ENCODE results near the gene RAD52.

The RAD52 gene

GRCh38 chr12:912466-913235 lies 36.8 kb downstream of the RAD52 start:
- DNase-seq, result no peak

DNA sequence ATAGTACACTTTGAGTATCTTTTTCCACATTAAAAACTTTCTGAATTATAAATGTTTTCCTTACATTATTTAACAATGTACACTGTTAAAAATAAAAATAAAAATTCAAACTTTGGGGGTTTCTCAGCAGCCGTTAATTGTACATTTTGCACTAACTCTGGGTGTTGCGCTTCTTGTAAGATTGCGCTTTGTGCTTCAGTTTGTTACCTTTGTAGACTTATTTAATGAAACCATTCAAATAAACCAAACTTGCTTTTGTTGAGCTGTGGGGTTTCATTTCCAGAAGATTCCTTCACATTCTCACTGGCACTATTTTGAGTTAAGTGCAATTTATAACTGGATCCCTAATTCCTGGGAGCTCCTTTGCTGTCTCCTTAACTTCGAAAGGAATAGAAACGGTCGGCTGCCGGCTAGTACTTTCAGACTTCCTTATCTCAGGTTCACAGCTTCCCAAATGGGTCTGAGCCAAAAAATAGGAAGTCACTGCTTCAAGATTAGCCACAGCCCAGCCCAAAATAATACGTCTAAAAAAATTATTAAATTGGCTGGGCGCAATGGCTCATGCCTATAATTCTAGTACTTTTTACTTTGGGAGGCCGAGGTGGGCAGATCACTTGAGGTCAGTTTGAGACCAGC lies 38.2 kb downstream of the RAD52 start:
- DNase-seq, result no peak

- DNase-seq, result no peak
These were observed 39.1 kb downstream of the RAD52 start for GRCh38 chr12:910416-910815.

DNA sequence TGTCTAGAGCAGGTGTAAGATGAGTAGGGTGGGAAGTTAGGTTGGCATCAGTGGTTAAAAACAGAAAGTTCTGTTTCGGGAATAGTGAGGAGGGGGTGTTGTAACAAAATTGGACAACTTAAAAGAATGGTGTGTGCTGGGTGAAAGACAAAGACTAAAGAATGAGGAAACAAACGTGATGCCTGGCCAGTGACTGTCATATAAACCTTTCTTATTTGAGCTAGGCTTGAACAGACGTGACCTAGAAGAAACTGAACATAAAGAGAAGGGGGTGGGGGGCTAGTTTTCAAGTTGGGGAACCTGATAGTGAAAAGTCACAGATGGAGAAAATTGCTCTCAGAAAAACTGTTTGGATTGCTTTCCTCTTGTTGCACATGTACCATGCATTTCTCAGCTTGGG lies 39.6 kb downstream of the RAD52 start:
- DNase-seq, result no peak

GRCh38 chr12:907413-908185 lies 41.9 kb downstream of the RAD52 start:
- DNase-seq, result no peak

DNA sequence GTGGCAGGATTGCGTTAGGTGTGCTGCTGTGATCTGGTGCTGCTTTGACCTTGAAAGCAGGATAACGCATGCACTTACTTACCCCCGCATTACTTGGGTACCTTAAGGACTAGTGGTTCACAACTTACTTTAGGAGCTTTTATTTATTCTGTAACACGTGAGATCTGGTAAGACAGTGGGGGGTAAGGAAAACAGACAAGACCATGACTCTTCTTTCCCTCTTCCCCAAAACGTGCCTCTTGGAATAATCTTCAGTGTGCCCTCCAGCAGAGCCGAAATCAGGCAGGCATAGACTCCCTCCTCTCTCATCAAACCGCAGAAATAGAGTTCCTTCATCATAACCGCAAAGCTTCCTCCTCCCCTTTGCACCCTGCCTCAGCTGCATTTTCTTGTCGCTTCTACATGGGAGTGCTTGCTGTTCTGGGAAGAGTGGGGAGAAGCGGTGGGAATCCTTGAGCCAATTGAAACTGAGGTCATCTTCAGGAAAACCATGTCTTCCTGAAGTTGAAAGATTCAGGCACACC lies 43.4 kb downstream of the RAD52 start:
- no peak for DNase-seq

DNA sequence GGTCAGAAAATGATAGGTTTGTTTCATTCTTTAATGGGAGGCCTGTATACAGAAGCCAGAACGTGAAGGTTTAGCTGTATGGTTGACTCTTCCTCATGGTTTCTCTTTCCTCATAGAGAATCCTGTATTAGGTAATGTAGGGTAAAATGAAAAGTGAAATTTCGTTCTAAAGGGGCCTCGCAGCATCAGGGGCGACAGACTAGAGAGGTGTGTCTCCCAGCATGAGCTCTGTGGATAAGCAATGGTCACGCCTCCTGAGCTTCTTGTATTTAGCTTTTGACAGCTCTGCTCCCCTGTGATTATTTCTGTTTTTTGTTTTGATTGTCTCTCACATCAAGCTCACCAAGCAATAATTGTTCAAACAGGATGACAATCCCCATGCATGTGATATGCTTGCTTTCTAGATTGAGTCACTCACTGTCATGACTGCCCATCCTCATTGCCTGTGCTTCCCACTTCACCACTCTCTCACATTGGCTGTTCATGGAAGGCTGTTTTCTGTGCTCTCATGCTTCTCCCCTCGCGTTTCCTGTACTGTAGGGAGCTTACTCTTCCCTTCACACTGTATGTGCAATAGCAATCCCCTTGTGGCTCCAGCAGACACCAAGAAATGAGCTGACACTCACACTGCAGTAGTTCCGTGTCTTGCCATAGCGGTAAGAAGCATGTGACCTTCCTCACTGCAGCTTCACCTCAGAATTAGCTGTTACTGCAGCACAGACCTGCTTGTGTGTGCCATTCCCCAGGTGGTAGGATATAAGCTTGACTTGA lies 44.0 kb downstream of the RAD52 start:
- DNase-seq, result no peak

- DNase-seq, result no peak
These were observed 45.5 kb downstream of the RAD52 start for GRCh38 chr12:904010-904414.

DNA sequence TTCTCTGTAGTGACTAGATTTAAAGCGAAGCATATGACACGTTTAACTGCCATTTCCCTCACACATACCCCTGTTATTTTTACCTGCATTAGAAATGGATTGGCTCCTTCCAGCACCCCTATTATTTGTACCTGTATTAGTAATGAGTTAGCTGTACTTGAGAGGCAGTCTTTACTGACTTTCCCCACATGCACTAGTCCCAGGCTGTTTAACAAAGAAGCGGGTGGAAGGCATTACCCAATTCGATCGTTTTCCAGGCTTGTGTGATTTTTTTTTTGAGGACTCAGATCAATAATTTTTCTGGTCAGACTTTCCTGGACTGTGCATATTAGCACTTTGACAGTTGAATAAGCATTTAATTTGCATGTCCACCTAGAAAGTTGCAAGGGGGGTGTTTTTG lies 46.4 kb downstream of the RAD52 start:
- DNase-seq, result no peak

- no peak for DNase-seq
These were observed 46.9 kb downstream of the RAD52 start for GRCh38 chr12:902581-902980.

GRCh38 chr12:897386-897785 lies 52.1 kb downstream of the RAD52 start:
- no peak for DNase-seq

DNA sequence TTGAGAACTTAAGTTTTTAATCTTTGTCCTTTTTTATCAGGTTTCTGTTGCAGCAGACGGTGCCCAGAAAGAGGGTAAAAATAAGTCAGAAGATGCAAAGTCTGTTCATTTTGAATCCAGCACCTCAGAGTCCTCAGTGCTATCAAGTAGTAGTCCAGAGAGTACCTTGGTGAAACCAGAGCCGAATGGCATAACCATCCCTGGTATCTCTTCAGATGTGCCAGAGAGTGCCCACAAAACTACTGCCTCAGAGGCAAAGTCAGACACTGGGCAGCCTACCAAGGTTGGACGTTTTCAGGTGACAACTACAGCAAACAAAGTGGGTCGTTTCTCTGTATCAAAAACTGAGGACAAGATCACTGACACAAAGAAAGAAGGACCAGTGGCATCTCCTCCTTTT lies 53.5 kb downstream of the RAD52 start:
- DNase-seq, result no peak

DNA sequence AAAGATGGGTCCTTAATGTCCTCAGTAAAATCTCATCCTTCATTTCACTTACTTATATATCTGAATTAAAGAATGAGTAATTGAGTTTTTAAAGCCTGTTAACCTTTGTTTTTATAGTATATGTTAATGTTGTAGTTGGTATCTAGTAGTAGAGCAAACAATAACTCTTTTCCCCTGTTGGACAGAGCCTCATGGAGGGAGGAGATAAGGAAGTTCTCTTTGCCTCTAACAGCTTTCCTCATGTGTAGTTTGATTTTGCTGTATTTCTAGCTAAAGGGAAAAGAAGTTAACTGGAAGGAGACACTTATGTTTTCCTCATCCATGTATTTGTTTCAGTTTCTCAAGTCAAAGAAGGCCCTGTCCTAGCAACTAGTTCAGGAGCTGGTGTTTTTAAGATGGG lies 55.3 kb downstream of the RAD52 start:
- no peak for DNase-seq

DNA sequence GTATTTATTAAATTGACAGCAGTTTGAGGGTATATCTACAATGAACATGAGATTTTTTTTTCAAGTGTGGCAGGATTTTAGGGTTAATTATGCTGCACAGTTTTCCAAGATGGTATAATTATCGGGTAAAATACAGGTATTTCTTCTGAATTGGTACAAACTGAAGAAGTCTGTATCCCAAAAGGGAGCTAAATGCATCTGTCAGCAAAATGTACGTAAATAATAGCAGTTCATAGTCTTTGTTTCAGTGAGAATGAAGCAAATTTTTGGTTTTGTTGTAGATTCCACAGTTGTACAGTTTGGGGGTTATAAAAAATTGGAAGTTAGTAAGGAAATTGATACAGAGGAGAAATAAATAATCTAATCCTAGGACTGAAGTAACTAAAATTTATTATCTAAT lies 63.3 kb downstream of the RAD52 start:
- no peak for DNase-seq

- no peak for DNase-seq
These were observed 63.8 kb downstream of the RAD52 start for GRCh38 chr12:885701-886100.

GRCh38 chr12:884746-885414 lies 64.6 kb downstream of the RAD52 start:
- no peak for DNase-seq

GRCh38 chr12:880656-881055 lies 68.8 kb downstream of the RAD52 start:
- DNase-seq, result no peak

DNA sequence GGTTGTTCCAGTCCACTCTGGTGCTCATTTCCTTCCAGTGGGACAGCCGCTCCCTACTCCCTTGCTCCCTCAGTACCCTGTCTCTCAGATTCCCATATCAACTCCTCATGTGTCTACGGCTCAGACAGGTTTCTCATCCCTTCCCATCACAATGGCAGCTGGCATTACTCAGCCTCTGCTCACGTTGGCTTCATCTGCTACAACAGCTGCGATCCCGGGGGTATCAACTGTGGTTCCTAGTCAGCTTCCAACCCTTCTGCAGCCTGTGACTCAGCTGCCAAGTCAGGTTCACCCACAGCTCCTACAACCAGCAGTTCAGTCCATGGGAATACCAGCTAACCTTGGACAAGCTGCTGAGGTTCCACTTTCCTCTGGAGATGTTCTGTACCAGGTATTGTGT lies 69.9 kb downstream of the RAD52 start:
- DNase-seq, result no peak

- DNase-seq, result no peak
These were observed 75.5 kb downstream of the RAD52 start for GRCh38 chr12:873954-874353.

DNA sequence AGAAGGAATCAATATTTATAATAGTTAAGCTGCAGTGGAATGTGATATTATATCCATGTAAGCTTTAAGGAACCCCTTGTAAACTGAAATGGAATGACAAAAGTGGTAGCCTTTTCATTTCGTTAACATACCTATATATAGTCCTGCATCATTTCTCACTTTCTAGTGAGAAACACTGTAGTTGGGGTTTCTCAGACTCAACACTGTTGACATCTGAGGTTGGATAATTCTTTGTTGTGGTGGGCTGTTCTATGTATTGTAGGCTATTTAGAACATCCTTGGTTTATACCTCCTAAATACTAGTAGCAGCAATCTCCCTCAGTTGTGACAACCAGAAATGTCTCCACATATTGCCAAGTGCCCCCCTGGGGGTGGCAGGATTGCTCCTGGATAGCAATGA lies 79.1 kb downstream of the RAD52 start:
- no peak for DNase-seq

GRCh38 chr12:868722-869121 lies 80.8 kb downstream of the RAD52 start:
- peak in 1 of 2 experiments; percentile 24 for DNase-seq

DNA sequence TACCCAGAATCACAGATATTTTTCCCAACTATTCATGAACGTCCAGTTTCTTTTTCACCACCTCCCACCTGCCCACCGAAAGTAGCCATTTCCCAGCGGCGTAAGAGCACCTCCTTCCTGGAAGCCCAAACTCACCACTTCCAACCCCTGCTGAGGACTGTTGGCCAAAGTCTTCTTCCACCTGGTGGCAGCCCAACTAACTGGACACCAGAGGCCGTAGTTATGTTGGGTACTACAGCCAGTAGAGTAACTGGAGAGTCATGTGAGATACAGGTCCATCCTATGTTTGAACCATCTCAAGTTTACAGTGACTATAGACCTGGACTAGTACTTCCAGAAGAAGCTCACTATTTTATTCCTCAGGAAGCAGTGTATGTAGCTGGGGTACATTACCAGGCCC lies 81.6 kb downstream of the RAD52 start:
- no peak for DNase-seq

Data from NCI-H524 (cell line).